Tibial nerve (tissue), 3 donors: ENCODE data around the gene AKAP9.

Experiments
- POLR2A ChIP-seq, 2 donors: fragments of 450-650 bp; IDR thresholded peaks; one replicate each; pipeline ENCODE4 v1.6.1; 2017; ENCODE audit warnings: antibody characterized with exemption in 2 of 2, mild to moderate bottlenecking in 2 of 2, moderate library complexity in 2 of 2
- TF ChIP-seq, protein P1 (sequence below), 5 experiments: fragments of 200-600 bp in 3 of 5; fragments of 450-650 bp in 2 of 5; sonication (generic) in 3 of 5; IDR thresholded peaks; one replicate each; pipeline ENCODE4 v1.5.1; 2016 to 2019; ENCODE audit warnings: antibody characterized with exemption in 5 of 5, mild to moderate bottlenecking in 3 of 5, moderate library complexity in 2 of 5

GRCh38 chr7:92044148-92044547, 103.5 kb downstream of the AKAP9 start:
- TF ChIP-seq POLR2A (IDR thresholded peaks at IDR 0.05), result no peak
- TF ChIP-seq, protein P1, sequence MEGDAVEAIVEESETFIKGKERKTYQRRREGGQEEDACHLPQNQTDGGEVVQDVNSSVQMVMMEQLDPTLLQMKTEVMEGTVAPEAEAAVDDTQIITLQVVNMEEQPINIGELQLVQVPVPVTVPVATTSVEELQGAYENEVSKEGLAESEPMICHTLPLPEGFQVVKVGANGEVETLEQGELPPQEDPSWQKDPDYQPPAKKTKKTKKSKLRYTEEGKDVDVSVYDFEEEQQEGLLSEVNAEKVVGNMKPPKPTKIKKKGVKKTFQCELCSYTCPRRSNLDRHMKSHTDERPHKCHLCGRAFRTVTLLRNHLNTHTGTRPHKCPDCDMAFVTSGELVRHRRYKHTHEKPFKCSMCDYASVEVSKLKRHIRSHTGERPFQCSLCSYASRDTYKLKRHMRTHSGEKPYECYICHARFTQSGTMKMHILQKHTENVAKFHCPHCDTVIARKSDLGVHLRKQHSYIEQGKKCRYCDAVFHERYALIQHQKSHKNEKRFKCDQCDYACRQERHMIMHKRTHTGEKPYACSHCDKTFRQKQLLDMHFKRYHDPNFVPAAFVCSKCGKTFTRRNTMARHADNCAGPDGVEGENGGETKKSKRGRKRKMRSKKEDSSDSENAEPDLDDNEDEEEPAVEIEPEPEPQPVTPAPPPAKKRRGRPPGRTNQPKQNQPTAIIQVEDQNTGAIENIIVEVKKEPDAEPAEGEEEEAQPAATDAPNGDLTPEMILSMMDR (IDR thresholded peaks at IDR 0.05), result no peak
